H1 (cell line): ENCODE measurements around the gene GRID2. TPM values are rescaled to one million over a fixed set of nuclear protein-coding genes. Genes with fewer than 3 reads are reported as not detected.

Experiments
- CTCF ChIA-PET: fragments of 300-600 bp; sonication (Branson Sonifier 250); formaldehyde crosslinking; loops from one replicate; lab custom pipeline; 2021; ENCODE audit not compliant: partially characterized antibody; lab: Charles Lee
- POLR2A ChIA-PET: fragments of 300-600 bp; sonication (Branson Sonifier 250); formaldehyde crosslinking; loops from one replicate; lab custom pipeline; 2021; ENCODE audit warnings: inconsistent platforms; ENCODE audit not compliant: partially characterized antibody; lab: Charles Lee
- DNase-seq, 2 experiments: peaks; one replicate each; pipeline versions ENCODE4 v3.0.0 to v3.0.0-alpha.2; 2010 to 2022; ENCODE audit warnings: low spot score in 2 of 2, low read depth in 1 of 2, mixed read lengths in 1 of 2
- FAIRE-seq: peaks from 2 replicates; lab custom pipeline; 2011; peaks lifted over from hg19 to GRCh38; lab: Jason Lieb, UNC
- H2AFZ ChIP-seq: 2 replicates; pipeline ENCODE4 v1.8.1; 2012; ENCODE audit warnings: low read length, inconsistent platforms
- H2AK5ac ChIP-seq: 2 replicates; pipeline ENCODE4 v1.6.1; 2013; ENCODE audit warnings: low read depth, low read length
- H2BK120ac ChIP-seq: replicated peaks from 2 replicates; pipeline ENCODE3; 2013; ENCODE audit warnings: low read depth, low read length, inconsistent platforms
- H2BK12ac ChIP-seq: 2 replicates; pipeline ENCODE4 v1.6.1; 2013; ENCODE audit warnings: low read depth, low read length
- H2BK15ac ChIP-seq: 2 replicates; pipeline ENCODE4 v1.6.1; 2013; ENCODE audit warnings: low read length
- H2BK20ac ChIP-seq: 2 replicates; pipeline ENCODE4 v1.6.1; 2013; ENCODE audit warnings: low read length
- H2BK5ac ChIP-seq: 2 replicates; pipeline ENCODE4 v1.6.1; 2013; ENCODE audit warnings: low read depth, low read length
- H3K14ac ChIP-seq: 2 replicates; pipeline ENCODE4 v1.6.1; 2013; ENCODE audit warnings: inconsistent platforms; ENCODE audit not compliant: insufficient read length
- H3K18ac ChIP-seq: 2 replicates; pipeline ENCODE4 v1.6.1; 2013; ENCODE audit warnings: low read length; ENCODE audit errors: extremely low read depth
- H3K23ac ChIP-seq: 2 replicates; pipeline ENCODE4 v1.6.1; 2013; ENCODE audit warnings: inconsistent platforms; ENCODE audit not compliant: insufficient read length
- H3K23me2 ChIP-seq: 2 replicates; pipeline ENCODE4 v1.6.1; 2013; ENCODE audit warnings: low read depth, low read length
- H3K27ac ChIP-seq: 2 replicates; pipeline ENCODE4 v1.6.1; 2011; ENCODE audit warnings: low read depth, low read length, inconsistent platforms
- H3K27me3 ChIP-seq, 4 experiments: replicated peaks in 1 of 4; 1 replicate in 1 of 4; 2 replicates in 3 of 4; pipeline versions ENCODE4 v1.6.1 to v1.8.1; 2011 to 2013; ENCODE audit warnings: low read length in 3 of 4, mild to moderate bottlenecking in 3 of 4, inconsistent platforms in 2 of 4, mixed read lengths in 2 of 4, moderate library complexity in 1 of 4; ENCODE audit not compliant: control insufficient read depth in 3 of 4, insufficient read depth in 3 of 4; ENCODE audit errors: extremely low read depth in 1 of 4
- H3K36me3 ChIP-seq, 4 experiments: 2 replicates each; pipeline versions ENCODE4 v1.6.1 to v1.8.1; 2011 to 2013; ENCODE audit warnings: mild to moderate bottlenecking in 4 of 4, low read length in 3 of 4, moderate library complexity in 2 of 4, control low read depth in 1 of 4, inconsistent platforms in 1 of 4; ENCODE audit not compliant: insufficient read depth in 4 of 4, control insufficient read depth in 2 of 4
- H3K4ac ChIP-seq: replicated peaks from 2 replicates; pipeline ENCODE3; 2013; ENCODE audit warnings: low read length, low read depth, mixed read lengths, inconsistent platforms; ENCODE audit not compliant: insufficient read length
- H3K4me1 ChIP-seq, 4 experiments: replicated peaks in 1 of 4; 1 replicate in 1 of 4; 2 replicates in 3 of 4; pipeline versions ENCODE4 v1.6.1 to v1.8.1; 2011 to 2013; ENCODE audit warnings: low read length in 3 of 4, inconsistent platforms in 2 of 4, mixed read lengths in 1 of 4; ENCODE audit not compliant: insufficient read depth in 4 of 4, control insufficient read depth in 3 of 4
- H3K4me2 ChIP-seq, 2 experiments: 2 replicates each; pipeline versions ENCODE4 v1.6.1 to v1.8.1; 2011 to 2013; ENCODE audit warnings: low read depth in 2 of 2, low read length in 2 of 2, control low read depth in 1 of 2, inconsistent platforms in 1 of 2, mild to moderate bottlenecking in 1 of 2; ENCODE audit not compliant: insufficient read depth in 1 of 2
- H3K4me3 ChIP-seq, 4 experiments: fragments of 200-600, 300-600 bp in 1 of 4; sonication (generic), shearing (Covaris generic), sonication (Bioruptor Twin) in 1 of 4; 2 replicates each; pipeline versions ENCODE4 v1.5.1 to v1.8.1; 2011 to 2016; ENCODE audit warnings: low read length in 4 of 4, low read depth in 3 of 4, control low read depth in 2 of 4, inconsistent platforms in 2 of 4, mild to moderate bottlenecking in 2 of 4, mixed read lengths in 1 of 4, moderate library complexity in 1 of 4; ENCODE audit not compliant: insufficient read depth in 2 of 4; ENCODE audit errors: extremely low read depth in 1 of 4
- H3K56ac ChIP-seq: replicated peaks from 2 replicates; pipeline ENCODE3; 2013; ENCODE audit warnings: low read depth, mild to moderate bottlenecking, mixed read lengths, low read length, inconsistent platforms; ENCODE audit not compliant: insufficient read length
- H3K79me1 ChIP-seq: 2 replicates; pipeline ENCODE4 v1.6.1; 2013; ENCODE audit warnings: low read depth, low read length, control low read depth
- H3K79me2 ChIP-seq, 2 experiments: 2 replicates each; pipeline versions ENCODE4 v1.6.1 to v1.8.1; 2012 to 2013; ENCODE audit warnings: low read length in 2 of 2, mild to moderate bottlenecking in 2 of 2, inconsistent platforms in 1 of 2; ENCODE audit not compliant: insufficient read depth in 2 of 2, control insufficient read depth in 1 of 2
- H3K9ac ChIP-seq, 4 experiments: replicated peaks in 1 of 4; 1 replicate in 1 of 4; 2 replicates in 3 of 4; pipeline versions ENCODE4 v1.6.1 to v1.8.1; 2011 to 2013; ENCODE audit warnings: low read depth in 3 of 4, low read length in 3 of 4, control low read depth in 2 of 4, mild to moderate bottlenecking in 2 of 4, moderate library complexity in 2 of 4, inconsistent platforms in 1 of 4; ENCODE audit errors: extremely low read depth in 1 of 4
- H3K9me3 ChIP-seq, 2 experiments: 2 replicates each; pipeline versions ENCODE4 v1.6.1 to v1.8.1; 2012 to 2013; ENCODE audit warnings: mild to moderate bottlenecking in 2 of 2, moderate library complexity in 2 of 2, control low read depth in 1 of 2, inconsistent platforms in 1 of 2, low read depth in 1 of 2, low read length in 1 of 2, mixed read lengths in 1 of 2; ENCODE audit not compliant: insufficient read depth in 2 of 2
- H4K20me1 ChIP-seq, 2 experiments: replicated peaks in 1 of 2; 2 replicates each; pipeline versions ENCODE3 to v1.8.1; 2011 to 2013; ENCODE audit warnings: inconsistent platforms in 2 of 2, low read length in 2 of 2, mild to moderate bottlenecking in 1 of 2; ENCODE audit not compliant: insufficient read depth in 2 of 2, control insufficient read depth in 1 of 2
- H4K5ac ChIP-seq: 2 replicates; pipeline ENCODE4 v1.6.1; 2013; ENCODE audit warnings: low read length, low read depth, mixed read lengths, inconsistent platforms; ENCODE audit not compliant: insufficient read length
- H4K8ac ChIP-seq: 2 replicates; pipeline ENCODE4 v1.8.0; 2013; ENCODE audit warnings: mild to moderate bottlenecking, moderate library complexity, low read length, inconsistent platforms; ENCODE audit not compliant: insufficient read depth; ENCODE audit errors: extremely low read depth
- H4K91ac ChIP-seq: replicated peaks from 2 replicates; pipeline ENCODE3; 2013; ENCODE audit warnings: low read length, mixed read lengths, inconsistent platforms; ENCODE audit not compliant: insufficient read length
- CHD2 ChIP-seq: IDR thresholded peaks from 2 replicates; pipeline ENCODE4 v1.6.1; 2012; ENCODE audit warnings: low read length, improper control_type of control experiment
- EZH2 ChIP-seq: fragments of 200-600 bp; sonication (generic); IDR thresholded peaks from 2 replicates; pipeline ENCODE4 v1.7.1; 2012; ENCODE audit warnings: low read depth, mild to moderate bottlenecking, moderate library complexity, low read length, inconsistent platforms; ENCODE audit not compliant: severe bottlenecking
- NANOG ChIP-seq: IDR thresholded peaks from 2 replicates; pipeline ENCODE4 v1.6.1; 2011; ENCODE audit warnings: low read length, low read depth, mild to moderate bottlenecking, inconsistent platforms; ENCODE audit not compliant: insufficient read depth, poor library complexity, severe bottlenecking
- POLR2A ChIP-seq, 2 experiments: IDR thresholded peaks; 1 replicate in 1 of 2; 2 replicates in 1 of 2; pipeline ENCODE4 v1.6.1; 2011; ENCODE audit warnings: low read depth in 2 of 2, low read length in 2 of 2, mild to moderate bottlenecking in 2 of 2; ENCODE audit errors: control extremely low read depth in 1 of 2
- POU5F1 ChIP-seq: IDR thresholded peaks from 2 replicates; pipeline ENCODE4 v1.6.1; 2011; ENCODE audit warnings: low read depth, mild to moderate bottlenecking, low read length, moderate library complexity
- RXRA ChIP-seq: IDR thresholded peaks from 2 replicates; pipeline ENCODE4 v1.6.1; 2011; ENCODE audit warnings: low read depth, mild to moderate bottlenecking, low read length, moderate library complexity; ENCODE audit not compliant: insufficient read depth
- SIX5 ChIP-seq: IDR thresholded peaks from 2 replicates; pipeline ENCODE4 v1.6.1; 2011; ENCODE audit warnings: mild to moderate bottlenecking, low read depth, low read length
- WGBS, 2 experiments: shearing (Covaris generic) in 1 of 2; methylation state at CpG; one replicate each; pipeline versions ENCODE4 v1.1.6 to v1.1.7; 2013 to 2015; ENCODE audit warnings: low lambda C conversion rate in 2 of 2, mixed read lengths in 2 of 2, inconsistent platforms in 1 of 2, low coverage in 1 of 2, missing lambda C conversion rate in 1 of 2; ENCODE audit not compliant: insufficient replicate concordance in 2 of 2, insufficient coverage in 1 of 2, insufficient read length in 1 of 2; ENCODE audit errors: extremely low coverage in 1 of 2, missing lambda C conversion rate in 1 of 2; 5-methylcytosine and 5-hydroxymethylcytosine counted together
- polyA plus RNA-seq, 7 experiments: library from polyadenylated mRNA; depleted of rRNA in 3 of 7; stranded (reverse) in 5 of 7; unstranded in 2 of 7; fragments of >200 nt in 5 of 7; fragments of 200-250 nt in 2 of 7; gene quantifications; 1 replicate in 5 of 7; 2 replicates in 1 of 7; 4 replicates in 1 of 7; pipeline versions ENCODE4 v1.2.1 to v1.2.3, GENCODE V29; 2011 to 2013; ENCODE audit warnings: missing spikeins in 2 of 7, mixed read lengths in 2 of 7
- total RNA-seq: library from RNA; stranded (reverse); fragmentation: NEBNext Ultra II Directional; extraction: Animal tissue kit (Norgen Biotek cat#: 25700); gene quantifications from 2 replicates; pipeline ENCODE4 v1.2.1, GENCODE V29; 2021

The GRID2 gene
- total and polyA plus RNA-seq, 2 of the 8 experiments (the other 6 are each of a cell fraction or from before 2014, with no cell fraction given) = 31.1 to 81.9 TPM

DNA sequence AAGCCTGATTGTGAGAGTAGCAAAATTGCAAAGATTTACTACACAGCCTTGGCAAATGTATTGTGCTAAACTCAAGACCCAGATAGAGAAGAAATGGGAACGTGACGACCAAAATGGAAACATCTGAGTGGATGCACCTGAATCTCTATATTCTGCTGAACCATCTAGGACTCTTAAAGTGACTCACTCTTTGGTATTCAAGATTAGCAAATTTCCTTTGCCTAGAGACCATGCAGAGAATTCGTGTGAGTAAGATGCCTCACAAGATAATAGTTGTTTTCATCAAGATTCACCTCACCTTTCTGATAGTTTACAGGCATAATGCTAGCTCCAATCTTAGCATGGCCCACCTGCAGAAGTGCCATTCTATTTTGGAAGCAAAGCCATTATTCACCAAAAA, 1510.4 kb downstream of the GRID2 start:
- WGBS, 2 experiments = 82% methylated on average over 3 of the region's 3 CpGs; no CpG with 5 or more reads in 1 of the 2 experiments
- no peak overlapping the region for H2BK5ac ChIP-seq
- no peaks in the 10 kb centered on the region for H3K79me1 ChIP-seq
- H3K27me3 ChIP-seq = no peaks in the 10 kb centered on the region
- H3K4me2 ChIP-seq = no peak overlapping the region
- H2BK20ac ChIP-seq = no peak overlapping the region
- DNase-seq (no peak), FAIRE-seq (no peak)
- H3K27ac ChIP-seq = no peak overlapping the region
- no peak overlapping the region for H3K23ac ChIP-seq
- no peaks in the 10 kb centered on the region for H3K36me3 ChIP-seq
- H2BK15ac ChIP-seq = no peak overlapping the region
- H4K20me1 ChIP-seq = no peaks in the 10 kb centered on the region
- H4K91ac ChIP-seq = no peak overlapping the region
- H4K8ac ChIP-seq = no peak overlapping the region
- H3K4me1 ChIP-seq = peaks cover 0 to 6% (median 2%) of the 10 kb centered on the region in 4 experiments; a peak in 2 of 7 replicates
- ChIA-PET POLR2A (interaction anchor here (0.9 to 1.3 kb wide), 3 partner anchors 9 to 394 kb away, joined by 3 read pairs; partner anchors contain the start of gene SMARCAD1), CTCF (interaction anchor here (1.1 to 1.2 kb wide), 2 partner anchors 8 to 12 kb away, joined by 3 read pairs; no protein-coding TSS in a partner anchor)
- no peak overlapping the region for H2BK120ac ChIP-seq
- no peak overlapping the region for H2BK12ac ChIP-seq
- H3K9me3 ChIP-seq = no peaks in the 10 kb centered on the region
- TF ChIP-seq RXRA (no peak), POU5F1 (no peak), EZH2 (no peak), POLR2A (IDR thresholded peaks at IDR 0.05; ENCODE audit: control extremely low read depth in 1 of 2, low read depth in 2 of 2, low read length in 2 of 2) (no peak), SIX5 (no peak), CHD2 (no peak), NANOG (no peak)
- no peak overlapping the region for H3K14ac ChIP-seq
- no peak overlapping the region for H4K5ac ChIP-seq
- H3K23me2 ChIP-seq = no peaks in the 10 kb centered on the region
- H3K4me3 ChIP-seq = no peak overlapping the region
- no peaks in the 10 kb centered on the region for H3K79me2 ChIP-seq
- no peak overlapping the region for H3K9ac ChIP-seq
- H3K18ac ChIP-seq = no peak overlapping the region
- no peak overlapping the region for H2AFZ ChIP-seq
- H2AK5ac ChIP-seq = no peak overlapping the region
- no peak overlapping the region for H3K4ac ChIP-seq
- H3K56ac ChIP-seq = no peak overlapping the region
